Activated CD4-positive, alpha-beta T cell treated with anti-CD3 and anti-CD28 coated beads, Interleukin-2, Interleukin-6, amounts not matched to agents 100 ng/mL and 50 ng/mL, durations not matched to agents 16 hours and 8 hours (primary cell): Measurements from ENCODE around the gene TRAF3IP3.

Source experiments
- DNase-seq: peaks from one replicate; pipeline ENCODE4 v3.0.0-alpha.2; 2020

The TRAF3IP3 gene

DNA sequence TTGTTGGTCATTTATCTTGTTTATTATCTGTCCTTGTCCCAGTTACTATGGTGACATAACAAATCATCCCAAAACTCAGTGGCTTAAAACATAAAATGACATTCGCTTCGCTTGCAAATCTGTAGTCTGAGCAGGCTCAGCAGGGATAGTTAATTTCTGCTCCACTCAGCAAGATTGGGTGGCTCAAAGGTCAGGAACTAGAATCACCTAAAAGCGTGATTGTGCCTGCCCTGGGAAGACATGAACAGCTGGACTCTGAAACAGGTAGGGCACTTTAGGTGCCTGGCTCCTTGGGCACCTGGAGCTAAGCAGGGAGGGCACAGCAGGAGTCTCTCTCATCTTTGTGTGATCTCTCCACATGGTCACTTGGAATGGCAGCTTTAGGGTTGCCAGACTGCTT is 14.7 kb upstream of the TRAF3IP3 start:
- no peak for DNase-seq

DNA sequence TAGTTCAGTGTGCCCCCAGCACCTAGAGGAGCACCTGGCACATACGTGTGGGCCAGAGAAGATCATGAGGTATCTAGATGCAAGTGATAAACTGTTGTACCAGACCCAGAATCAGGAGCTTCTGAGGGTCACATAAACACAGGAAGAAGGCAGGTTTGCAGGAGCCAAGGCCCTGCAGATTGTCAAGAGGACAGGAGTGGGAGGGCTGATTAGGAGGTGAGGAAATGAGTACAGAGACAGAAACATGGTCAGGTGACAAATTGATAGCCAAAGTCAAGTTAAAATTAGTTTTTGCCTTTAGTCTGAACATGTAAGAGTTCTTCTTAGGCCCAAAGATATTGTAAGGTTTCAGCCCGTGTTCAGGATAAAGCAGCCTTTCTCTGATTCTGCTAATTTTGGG is 14.0 kb upstream of the TRAF3IP3 start:
- no peak for DNase-seq

DNA sequence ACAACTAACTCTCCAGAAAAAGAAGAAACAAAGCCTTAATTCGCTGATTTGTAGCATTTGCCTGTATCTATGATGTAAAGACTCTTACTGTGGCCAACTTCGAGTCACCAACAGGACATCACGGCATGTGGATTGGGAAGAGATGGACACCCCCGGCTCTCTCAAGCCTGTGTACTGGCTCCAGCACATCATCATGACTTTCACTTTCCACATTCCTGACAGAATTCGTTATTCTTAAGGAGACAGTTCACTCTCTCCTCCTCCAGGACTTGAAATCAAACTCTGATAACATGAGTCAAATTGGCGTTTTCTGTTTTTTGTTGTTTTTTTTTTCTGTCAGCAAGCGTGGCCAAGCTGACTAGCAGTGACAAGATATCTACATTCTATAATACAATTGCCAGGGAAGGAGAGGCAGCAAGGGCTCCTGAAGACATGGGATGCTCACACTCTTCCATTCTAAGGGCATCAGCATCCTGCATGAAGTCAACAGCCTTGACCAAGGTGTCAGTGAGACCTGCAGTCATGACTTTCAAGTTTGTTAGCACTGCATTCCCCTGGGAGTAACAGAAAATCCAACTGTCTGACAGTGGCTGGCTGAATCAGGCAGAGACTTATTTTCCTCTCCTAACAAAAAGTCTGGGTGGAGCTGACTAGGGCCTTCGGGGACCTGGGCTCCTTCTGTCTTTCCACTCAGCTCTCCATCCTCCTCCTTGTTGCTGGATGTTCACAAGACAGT is 13.3 kb upstream of the TRAF3IP3 start:
- no peak for DNase-seq

DNA sequence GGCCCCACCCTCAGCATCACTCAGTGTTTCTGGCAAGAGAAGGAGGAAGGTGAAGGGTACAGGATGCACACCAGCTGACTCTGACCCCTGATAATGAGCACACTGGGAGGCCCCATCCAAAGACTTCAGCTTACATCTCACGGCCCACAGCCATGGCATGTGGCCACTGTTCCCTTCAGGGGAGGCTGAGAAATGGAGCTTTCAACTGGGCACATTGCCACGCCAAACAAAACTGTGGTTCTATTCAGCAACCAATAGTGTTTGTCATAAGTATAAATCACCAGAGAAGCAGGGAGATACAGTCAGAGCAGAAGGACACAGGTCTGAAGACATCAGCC is 12.7 kb upstream of the TRAF3IP3 start:
- DNase-seq = no peak

DNA sequence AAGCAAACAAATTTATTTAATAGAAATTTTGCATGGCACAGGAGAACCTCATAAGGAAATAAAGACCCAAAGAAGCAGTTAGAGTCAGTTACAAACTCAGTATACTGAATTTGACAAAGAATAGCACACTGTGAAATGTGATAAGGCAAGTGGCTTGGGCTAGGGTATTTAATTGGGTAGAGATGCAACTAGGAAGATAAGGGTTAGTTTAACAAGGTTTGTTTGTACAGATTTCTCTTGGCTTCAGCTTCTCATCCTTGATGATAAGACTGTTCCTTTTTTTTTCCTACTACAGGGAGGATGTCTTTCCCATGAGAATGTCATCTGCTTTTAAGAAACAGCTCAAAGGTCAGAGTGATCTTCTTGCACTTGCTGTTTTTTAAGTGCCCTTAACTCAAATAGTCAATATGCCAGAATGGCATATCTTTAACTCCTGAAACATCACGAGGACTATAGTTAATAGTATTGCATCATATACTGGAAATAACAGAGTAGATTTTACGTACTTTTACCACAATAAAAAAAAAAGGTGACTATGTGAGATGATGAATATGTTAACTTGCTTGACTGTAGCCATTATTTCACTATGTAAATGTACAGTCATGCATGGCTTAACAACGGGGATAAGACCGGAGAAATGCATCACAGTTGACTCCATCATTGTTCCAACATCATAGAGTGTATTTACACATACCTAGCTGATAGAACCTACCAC is 9.2 kb upstream of the TRAF3IP3 start:
- no peak for DNase-seq

DNA sequence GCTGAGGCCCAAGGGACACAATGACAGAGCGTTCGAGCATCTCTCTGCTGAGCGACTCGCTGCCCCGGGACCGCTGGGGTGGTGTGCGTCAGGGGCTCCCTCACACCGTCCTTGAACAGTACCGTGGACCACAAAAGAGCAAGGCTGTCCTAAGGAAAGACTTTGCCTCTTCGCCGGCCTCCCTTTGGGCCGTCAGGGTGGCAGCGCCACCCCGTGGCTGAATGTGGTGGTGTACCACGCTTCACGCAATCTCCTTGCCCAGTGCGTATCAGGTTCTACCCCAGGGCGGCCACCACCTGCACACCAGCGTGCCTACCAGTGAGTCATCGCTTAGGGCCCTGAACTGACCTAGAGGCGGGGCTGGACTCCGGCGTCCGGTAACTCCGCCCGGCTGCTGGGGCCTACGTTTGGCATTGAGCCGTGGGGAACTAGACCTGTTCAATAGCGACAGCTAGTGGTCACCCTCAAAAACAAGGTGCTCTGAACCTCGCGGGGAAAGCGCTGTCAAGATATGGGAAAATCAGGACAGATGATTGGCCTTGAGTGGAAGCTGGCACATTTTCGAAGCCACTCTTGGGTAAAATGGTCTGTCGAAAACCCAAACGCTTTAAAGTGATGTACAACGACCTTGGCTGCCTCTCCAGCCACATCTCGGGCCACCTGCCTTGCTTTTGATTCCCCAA is 8.1 kb upstream of the TRAF3IP3 start:
- DNase-seq = peak; percentile 96

DNA sequence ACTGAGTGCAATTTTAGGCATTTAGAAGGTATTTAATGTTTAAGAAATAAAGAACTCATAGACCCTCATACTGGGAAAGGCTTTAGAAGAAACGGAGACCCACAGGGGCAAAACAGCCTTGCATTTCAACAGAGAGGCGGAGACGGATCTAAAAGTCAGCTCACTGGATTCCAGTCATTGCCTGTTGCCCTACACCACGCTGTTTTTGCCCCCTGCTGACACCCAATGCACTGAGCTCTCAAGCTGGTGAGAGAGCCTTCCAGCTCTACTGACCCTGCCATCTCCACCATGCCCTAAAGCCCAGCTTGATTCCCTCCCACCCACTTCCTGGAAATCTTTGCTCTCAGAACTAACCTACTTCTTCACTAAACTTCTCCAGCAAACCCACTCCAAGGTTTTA is 7.2 kb upstream of the TRAF3IP3 start:
- DNase-seq = no peak

DNA sequence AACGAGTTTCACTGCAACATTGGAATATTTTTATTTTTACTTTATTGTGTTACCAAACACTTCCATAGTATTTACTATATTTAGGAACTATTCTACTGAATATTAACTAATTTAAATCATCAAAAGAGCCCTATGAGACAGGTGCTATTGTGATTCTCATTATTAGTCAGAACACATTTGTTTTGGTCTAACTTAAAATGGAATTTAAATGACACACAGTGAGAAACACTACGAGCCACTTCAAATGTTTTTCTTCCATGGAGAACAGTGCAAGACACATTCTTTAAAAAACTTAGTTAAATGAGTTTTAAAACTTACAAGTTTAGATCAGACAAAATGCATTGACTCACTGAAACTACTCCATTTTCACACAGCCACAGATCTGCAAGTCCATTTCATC is 6.6 kb upstream of the TRAF3IP3 start:
- DNase-seq = peak; percentile 52

DNA sequence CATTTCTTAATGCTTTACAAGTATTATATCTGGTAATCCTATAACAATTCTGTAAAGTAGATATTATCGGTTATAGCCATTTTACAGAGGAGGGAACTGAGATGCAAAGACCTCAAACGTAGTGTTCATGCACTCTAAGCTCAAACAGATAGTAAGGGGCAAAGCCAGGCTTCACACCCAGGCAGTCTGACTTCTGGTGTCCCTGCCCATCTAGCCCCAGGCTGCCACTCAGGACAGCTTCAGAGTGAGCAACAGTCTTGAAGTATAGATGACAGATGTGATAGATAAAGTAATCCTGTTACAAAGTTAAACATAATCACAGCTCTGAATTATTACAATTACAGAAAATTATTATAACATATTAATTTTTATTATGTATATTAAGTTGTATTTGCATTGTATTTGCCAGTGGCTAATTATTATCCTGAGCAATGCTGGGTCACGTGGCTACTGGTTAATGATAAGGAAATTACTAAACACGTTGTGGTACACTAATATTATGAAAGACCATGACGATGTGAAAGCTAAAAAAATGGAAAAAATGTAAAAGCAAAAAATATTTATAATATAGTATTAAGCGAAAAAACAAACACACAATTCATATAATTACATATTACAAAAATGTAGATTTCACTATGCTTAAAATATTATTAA is 6.1 kb upstream of the TRAF3IP3 start:
- DNase-seq = peak; percentile 40

DNA sequence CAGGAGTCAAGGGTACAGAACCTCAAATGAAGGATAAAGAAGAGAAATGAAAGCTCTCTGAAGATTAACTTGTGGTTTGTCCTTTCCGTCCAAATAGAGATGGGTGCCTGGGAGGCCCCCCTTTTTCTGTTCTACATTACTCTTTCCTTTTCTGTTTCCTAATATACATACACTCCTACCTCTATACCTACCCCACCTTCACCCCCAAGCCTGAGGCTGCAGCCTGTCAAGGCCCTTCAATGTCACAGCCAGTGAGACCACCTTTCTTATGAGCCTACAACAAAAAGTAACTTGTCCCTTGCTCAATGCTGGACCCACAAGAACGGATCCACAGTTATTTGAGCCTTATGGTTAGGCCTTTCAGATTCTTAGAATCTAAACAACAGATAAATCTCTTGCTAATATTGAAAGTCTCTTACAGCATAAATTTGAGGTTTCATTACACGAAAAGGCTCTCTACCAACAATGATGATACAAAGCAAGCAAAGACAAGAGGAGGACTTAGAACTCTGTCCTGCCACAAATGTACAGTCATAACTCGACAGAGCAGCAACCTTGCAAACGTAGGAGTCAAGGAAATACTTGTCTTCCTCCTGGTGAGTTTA is 4.1 kb upstream of the TRAF3IP3 start:
- peak; percentile 92 for DNase-seq

DNA sequence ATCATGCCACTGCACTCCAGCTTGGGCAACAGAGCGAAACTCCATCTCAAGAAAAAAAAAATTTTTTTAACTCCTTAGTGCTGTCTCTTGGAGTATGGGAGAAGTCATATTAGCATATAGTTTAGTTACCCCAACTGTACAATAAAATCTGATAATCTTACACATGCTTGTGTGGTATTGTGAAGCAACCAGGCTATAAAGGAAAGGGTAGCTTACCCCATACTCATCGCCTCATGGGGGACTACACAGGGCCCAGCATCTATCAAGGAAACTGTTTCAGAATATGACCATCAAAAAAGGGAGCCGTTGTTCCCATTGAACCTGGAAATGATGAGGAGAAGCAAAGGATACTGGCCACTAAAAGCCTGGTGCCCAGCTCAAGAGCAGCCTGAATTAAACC is 3.0 kb upstream of the TRAF3IP3 start:
- no peak for DNase-seq

DNA sequence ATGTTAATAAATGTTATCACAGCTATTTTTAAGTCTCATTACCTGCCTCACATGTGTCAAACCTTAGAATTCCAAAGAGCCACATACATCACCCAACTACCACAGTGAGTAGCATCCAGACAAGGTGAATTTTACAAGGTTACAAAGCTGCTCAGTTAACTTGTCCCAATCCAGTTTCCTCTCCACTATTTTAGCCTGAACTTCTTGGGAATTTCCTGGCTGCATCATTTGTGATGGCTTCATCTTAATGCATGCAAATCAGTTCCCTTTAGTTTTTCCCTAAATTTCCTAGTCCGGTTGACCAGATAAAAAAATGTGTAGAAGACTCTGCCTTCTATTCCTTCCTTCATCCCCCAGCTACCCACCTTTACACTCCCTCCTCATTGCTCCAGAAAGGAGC is 597 bp upstream of the TRAF3IP3 start:
- no peak for DNase-seq

DNA sequence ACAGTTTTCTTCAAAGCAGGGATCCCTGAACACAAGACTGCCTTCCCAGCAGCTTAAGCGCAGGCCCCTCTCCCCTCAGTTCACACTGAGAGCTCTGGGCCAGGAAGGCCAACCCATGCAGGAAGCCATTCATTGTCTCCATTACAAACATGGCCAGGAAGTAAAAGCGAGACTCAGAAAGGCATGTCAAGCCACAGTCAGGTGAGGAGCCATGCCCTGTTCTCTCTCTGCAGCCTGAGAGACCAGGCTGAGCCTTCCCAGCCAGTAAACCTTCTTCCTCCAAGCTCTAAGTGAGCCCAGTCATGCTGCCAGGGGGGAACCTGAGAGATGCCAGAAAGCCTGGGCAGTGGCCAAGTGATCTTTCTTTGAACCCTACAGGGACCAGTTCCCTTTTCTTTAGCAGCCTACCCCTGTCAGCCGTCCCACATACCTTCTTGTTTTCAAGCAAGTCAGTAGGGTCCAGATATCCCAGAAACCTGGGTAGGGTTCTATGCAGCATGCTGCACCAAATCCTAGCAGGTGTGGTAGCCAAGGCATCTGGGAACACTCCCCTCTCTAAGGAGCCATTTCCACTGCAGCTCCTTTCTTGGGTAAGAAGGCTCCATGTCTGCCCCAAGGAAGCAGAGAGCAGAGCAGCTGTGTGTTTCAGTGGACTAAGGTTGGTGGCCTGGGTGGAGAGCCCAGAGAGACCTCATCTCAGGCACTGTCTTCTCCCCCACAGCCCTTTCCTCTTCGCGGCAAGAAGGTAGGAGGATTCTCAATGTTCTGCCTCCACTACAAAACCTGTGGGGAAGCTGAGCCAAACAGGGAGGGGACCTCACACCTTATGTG is 977 bp downstream of the TRAF3IP3 start:
- peak; percentile 75 for DNase-seq

DNA sequence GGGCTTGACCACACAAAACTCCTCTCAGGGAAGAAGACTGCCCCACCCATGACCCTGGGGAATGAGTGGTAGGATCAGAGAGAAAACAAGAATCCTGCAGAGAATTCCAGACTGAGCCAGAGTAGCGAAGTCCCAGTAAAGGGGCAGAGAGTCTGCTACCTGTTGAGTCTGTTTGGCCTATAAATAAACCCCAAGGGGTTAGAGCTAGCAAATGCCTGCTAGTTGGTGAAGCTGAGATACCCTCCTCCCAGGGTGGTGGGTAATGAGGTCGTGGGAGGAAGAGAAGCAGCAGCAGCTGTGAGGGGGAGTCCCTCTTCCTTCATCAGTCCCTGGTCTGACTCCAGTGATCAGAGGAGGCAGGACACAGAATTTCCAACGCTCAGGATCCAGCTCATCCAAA is 2.5 kb downstream of the TRAF3IP3 start:
- DNase-seq = no peak

DNA sequence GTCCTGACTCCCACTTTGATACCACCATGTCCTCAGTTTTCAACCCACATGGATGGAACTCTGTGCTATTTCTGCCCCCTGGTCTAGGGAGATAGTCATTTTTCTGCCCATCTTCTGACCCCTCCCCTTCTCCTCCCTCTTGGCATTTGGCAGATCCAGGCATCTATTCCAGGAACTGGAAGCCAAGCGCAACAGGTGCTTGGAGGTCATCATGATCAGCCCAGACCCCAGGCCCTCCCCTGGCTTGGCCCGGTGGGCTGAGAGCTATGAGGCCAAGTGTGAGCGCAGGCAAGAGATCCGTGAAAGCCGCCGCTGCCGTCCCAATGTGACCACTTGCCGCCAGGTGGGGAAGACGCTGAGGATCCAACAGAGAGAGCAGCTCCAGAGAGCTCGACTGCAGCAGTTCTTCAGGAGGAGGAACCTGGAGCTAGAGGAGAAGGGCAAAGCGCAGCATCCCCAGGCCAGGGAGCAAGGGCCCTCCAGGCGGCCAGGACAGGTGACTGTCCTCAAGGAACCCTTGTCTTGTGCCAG is 4.0 kb downstream of the TRAF3IP3 start:
- DNase-seq = no peak

DNA sequence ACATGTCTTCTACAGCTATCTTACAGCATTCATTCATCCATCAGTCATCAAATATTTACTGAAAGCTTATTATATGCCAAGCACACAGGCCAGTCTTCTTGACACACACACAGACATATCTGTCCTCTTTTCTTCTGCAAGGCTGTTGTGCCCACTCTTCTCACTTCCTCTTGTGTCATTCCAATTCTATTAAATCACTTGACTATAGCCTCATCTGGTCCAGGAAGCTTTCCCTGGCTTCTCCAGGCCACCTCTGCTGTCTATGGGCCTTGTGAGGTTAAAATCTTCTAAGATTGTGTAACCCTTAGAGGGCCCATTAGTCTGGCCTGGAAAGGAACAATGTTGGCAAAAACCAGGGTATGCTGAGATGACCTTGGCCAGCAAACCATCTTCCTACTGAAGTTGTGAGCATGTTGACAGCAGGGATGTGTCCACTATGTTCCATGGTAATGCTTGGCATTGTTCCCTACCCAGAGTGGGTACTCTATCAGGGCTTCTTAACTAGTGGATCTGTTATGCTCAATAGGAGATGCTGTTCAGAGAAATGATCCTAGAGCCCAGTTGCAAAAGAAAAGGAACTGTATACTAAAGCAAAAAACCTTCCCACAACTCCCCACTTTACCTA is 5.3 kb downstream of the TRAF3IP3 start:
- no peak for DNase-seq

DNA sequence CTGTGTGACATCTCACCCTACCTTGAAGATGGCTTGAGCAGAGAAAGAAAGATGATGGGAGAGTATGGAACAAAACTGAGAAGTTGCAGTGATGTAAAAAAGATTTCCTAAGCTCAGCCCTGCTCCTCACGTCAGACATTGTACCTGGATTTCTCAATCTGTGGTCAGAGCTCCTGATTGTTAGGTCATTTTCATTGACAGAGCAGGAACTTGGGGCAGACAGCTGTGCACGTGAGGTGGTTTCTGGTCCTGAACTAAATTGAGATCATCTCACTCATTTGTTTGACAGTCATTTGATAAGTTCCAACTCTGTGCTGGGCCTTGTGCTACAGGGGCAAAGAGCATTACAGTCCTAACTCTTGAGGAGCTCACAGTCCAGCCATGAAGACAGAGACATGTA is 10.2 kb downstream of the TRAF3IP3 start:
- peak; percentile 44 for DNase-seq

DNA sequence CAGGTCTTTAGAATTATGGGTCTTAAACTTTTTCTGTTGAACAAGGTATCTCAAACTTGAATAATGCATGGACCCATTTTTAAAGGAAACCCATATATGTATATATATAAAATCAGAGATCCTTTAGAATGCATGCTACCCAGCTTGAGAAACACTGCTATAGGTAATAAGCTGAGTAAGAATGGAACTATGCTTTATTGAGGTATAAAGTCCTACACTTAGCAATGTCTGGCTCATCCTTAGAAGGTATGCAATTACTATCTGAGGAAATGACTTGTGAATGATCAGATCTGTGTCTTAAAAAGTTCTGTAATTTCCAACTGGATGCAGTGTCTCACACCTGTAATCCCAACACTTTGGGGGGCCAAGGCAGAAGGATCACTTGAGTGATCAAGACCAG is 11.2 kb downstream of the TRAF3IP3 start:
- peak; percentile 55 for DNase-seq

DNA sequence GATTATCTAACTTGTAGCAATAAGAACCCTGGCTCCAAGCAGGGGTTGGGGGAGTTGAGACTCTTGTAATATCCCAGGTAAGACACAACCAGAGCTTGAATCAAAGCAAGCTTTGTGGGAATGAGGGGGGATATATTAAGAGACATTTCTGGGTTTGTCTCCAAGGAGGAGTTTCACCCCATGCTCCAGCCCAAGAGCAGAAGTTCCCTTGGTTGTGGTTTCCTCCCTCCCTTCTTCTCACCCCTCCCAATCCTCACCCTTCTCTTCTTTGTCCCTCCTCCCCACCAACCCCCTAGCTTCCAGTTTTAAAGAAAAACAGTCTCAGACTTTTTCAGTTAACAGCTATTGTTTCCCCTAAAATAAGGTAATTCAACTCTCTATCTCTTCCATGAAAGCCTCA is 11.9 kb downstream of the TRAF3IP3 start:
- DNase-seq = no peak

DNA sequence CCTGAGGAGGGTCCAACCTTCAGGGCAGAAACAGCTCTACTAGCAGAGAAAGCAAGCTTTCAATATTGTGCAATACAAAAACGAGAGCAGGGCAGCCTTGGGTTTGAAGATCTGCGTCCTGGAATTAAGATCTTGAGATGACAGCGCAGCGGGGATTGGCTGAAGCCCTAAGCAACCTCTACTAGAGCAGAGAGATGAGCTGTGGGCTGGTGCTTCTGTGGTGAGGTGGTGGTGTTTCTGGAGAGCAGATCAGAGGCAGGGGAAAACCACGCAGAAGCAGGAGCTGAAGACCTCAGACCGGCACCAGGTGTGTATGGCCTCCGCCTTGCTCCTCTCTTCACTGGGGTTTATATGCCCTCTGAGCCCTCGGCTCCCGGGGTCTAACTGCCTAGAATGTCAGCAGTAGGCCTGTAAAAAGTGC is 12.5 kb downstream of the TRAF3IP3 start:
- DNase-seq = peak; percentile 95

DNA sequence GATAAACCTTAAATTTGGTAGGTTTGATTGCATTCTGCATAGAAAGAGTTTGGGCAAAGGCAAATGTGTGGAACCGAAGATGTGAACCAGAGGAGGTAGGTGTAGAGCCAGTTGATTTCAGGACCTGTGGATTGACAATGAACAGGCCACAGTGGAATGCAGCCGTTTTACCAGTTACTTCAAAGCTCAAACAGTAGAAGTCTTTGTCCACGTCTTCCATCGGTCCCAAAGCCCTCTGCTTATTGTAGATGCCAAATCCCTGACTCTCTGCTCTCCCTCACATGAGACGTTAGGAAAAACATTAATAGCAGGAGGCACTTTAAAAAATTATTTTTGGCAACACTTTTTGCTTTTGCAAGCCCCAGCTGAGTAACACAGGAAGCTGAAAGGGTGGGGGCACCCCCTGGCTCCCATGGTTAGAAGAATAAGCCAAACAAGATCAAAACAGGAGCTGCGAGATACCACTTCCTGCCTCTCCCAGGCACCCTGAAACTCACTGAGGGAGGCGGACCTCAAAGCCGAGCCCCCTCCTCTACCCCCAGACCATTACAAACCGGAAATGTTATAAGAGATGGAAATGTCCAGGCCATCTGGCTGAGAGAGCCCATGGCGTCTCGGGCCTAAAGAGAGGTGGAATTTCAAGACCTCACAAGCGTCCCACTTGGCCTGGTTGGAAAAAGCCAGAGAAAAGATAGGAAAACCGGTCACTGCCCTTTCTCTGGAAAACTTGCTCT is 13.5 kb downstream of the TRAF3IP3 start:
- peak; percentile 91 for DNase-seq
